Gastroesophageal sphincter (tissue), 3 donors: ENCODE results near the gene ANKRD33.

ENCODE experiments used
- POLR2A ChIP-seq, 2 donors: fragments of 450-650 bp; IDR thresholded peaks; one replicate each; pipeline ENCODE4 v1.6.1; 2017; ENCODE audit warnings: antibody characterized with exemption in 2 of 2, mild to moderate bottlenecking in 2 of 2, moderate library complexity in 1 of 2
- POLR2AphosphoS5 ChIP-seq: sonication (generic); formaldehyde crosslinking; IDR thresholded peaks from one replicate; pipeline ENCODE4 v1.6.1; 2017; ENCODE audit warnings: antibody characterized with exemption
- TF ChIP-seq, protein P1 (sequence below), 4 experiments: fragments of 200-600 bp in 2 of 4; fragments of 450-650 bp in 2 of 4; sonication (generic) in 1 of 4; IDR thresholded peaks; one replicate each; pipeline ENCODE4 v1.5.1; 2017 to 2019; ENCODE audit warnings: antibody characterized with exemption in 4 of 4, mild to moderate bottlenecking in 2 of 4, moderate library complexity in 2 of 4

DNA sequence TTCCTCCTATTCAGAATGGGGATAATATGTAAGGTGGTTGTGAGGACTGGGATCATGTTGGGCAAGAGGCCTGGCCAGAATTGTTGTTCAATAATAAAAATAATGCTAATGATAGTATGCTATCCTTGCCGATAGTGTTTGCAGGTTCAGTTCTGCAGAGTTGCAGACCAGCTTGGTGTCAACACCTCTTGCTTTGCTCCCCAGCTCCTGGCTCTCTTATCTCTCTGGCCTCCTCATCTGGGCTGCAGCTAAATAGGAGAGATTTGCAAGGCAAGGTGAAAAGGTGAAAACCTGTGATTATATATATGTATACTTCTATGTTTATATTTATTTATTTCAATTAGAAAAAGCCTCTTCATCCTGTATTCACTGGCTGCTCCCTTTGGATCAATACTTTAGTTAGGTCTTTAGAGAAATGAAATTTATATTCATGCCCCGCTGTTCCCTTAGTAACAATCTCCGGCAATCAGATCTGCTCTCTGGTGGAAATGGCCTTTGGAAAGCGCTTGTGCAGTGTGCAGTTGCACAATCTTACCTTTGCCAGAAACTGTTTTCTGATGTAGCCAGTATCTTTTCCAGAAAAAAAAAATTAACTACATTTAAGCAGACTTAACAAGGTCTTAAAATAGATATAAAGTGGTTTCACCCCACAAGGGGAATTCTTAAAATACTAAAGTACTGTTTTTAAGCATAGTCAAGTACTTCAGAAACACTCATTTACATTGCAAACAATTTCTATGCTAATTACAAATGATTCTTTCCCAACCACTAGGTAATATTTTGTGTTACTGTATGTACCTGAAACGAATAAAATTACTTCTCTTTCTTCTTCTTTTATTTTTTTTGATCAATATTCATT lies 44.5 kb downstream of the ANKRD33 start:
- TF ChIP-seq, protein P1, sequence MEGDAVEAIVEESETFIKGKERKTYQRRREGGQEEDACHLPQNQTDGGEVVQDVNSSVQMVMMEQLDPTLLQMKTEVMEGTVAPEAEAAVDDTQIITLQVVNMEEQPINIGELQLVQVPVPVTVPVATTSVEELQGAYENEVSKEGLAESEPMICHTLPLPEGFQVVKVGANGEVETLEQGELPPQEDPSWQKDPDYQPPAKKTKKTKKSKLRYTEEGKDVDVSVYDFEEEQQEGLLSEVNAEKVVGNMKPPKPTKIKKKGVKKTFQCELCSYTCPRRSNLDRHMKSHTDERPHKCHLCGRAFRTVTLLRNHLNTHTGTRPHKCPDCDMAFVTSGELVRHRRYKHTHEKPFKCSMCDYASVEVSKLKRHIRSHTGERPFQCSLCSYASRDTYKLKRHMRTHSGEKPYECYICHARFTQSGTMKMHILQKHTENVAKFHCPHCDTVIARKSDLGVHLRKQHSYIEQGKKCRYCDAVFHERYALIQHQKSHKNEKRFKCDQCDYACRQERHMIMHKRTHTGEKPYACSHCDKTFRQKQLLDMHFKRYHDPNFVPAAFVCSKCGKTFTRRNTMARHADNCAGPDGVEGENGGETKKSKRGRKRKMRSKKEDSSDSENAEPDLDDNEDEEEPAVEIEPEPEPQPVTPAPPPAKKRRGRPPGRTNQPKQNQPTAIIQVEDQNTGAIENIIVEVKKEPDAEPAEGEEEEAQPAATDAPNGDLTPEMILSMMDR (IDR thresholded peaks at IDR 0.05) = no peak
- no peak for TF ChIP-seq POLR2AphosphoS5
- no peak for TF ChIP-seq POLR2A (IDR thresholded peaks at IDR 0.05)
